ENCODE results near the gene GALNS. TPM values are rescaled to one million over a fixed set of nuclear protein-coding genes. Genes with fewer than 3 reads are reported as not detected.
A peak's percentile ranks its signal among the peaks of the same experiment; 100 is the strongest.

Gene GALNS
- total RNA-seq, 1 donor from 2014 or later = 32.8 TPM

DNA sequence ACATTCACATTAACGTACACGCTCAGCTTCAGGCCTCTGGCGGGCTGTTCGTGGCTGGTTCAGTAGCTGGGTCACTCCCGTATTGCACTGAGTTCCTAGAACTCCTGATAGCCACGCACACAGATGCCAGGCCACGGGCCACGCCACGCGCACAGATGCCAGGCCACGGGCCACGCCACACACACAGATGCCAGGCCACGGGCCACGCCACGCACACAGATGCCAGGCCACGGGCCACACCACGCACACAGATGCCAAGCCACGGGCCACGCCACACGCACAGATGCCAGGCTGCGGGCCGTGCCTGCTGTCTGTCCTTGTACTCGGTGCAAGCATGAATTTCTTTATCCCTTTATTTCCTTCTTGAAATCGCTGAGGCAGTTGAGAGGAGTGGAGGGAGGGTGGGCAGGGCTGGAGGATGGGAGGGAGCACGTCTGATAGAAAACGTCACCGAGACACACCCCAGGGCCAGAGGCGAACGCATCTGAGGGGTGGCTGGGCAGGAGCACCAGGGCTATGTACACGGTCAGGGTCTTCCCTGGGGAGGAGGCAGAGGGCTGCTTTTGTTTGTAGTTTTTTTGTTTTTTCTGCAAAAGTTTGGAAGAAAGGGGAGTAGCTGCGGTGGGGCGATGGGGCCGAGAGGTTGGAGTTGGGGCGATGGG lies 18.3 kb upstream of the GALNS start:
- peaks cover 4% of the 10 kb centered on the region for H3K4me1 ChIP-seq
- no peak overlapping the region for H3K4me3 ChIP-seq
- ATAC-seq (no peak), DNase-seq (no peak)
- TF ChIP-seq, protein P1, sequence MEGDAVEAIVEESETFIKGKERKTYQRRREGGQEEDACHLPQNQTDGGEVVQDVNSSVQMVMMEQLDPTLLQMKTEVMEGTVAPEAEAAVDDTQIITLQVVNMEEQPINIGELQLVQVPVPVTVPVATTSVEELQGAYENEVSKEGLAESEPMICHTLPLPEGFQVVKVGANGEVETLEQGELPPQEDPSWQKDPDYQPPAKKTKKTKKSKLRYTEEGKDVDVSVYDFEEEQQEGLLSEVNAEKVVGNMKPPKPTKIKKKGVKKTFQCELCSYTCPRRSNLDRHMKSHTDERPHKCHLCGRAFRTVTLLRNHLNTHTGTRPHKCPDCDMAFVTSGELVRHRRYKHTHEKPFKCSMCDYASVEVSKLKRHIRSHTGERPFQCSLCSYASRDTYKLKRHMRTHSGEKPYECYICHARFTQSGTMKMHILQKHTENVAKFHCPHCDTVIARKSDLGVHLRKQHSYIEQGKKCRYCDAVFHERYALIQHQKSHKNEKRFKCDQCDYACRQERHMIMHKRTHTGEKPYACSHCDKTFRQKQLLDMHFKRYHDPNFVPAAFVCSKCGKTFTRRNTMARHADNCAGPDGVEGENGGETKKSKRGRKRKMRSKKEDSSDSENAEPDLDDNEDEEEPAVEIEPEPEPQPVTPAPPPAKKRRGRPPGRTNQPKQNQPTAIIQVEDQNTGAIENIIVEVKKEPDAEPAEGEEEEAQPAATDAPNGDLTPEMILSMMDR (IDR thresholded peaks at IDR 0.05) = no peak
- no peaks in the 10 kb centered on the region for H3K9me3 ChIP-seq
- H3K27me3 ChIP-seq = peaks cover 6% of the 10 kb centered on the region
- no peak overlapping the region for H3K27ac ChIP-seq
- intact Hi-C loops (cut with DNase I) = no loop called here
- H3K36me3 ChIP-seq = peaks cover 10% of the 10 kb centered on the region

DNA sequence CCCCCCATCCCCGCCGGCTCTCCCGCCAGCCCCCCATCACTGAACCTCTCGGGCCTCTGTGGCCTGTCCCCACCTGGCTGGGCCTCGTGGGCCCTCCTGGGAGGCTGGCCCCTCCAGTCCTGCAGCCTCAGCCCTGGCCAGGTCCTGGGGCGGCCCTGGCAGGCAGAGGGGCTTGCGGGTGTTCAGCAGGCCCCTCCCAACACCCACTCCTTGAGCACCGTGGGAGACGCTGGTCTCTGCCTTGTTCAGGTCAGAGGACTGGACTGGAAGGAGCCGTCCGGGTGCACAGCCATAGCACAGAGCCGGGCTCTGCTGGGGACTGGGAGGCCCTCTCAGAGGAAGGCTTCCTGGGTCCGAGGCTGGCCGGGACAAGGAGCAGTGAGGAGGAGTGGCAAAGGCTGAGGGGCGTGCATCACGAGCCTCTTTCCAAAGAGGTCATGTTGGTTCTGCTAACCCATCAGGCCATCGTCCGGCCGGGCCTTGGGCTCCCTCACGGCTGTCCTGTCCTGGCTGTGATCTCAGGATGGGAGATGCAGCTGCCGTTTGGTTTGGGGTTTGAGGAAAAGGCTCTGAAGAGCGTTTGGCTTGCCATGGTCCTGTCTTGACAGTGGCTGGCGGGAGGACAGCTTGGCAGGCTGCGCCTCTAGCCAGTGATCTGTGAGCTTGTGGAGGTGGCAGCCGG lies 16.0 kb upstream of the GALNS start:
- Histone ChIP-seq H3K9me3 (no peaks in the 10 kb centered on the region), H3K36me3 (no peaks in the 10 kb centered on the region), H3K27me3 (peaks cover 13% of the 10 kb centered on the region), H3K27ac (no peak overlapping the region), H3K4me1 (peaks cover 4% of the 10 kb centered on the region), H3K4me3 (no peak overlapping the region)
- DNase-seq = no peak
- TF ChIP-seq, protein P1 (IDR thresholded peaks at IDR 0.05) = no peak
- intact Hi-C loops (cut with DNase I) = no loop called here
- no peak for ATAC-seq

DNA sequence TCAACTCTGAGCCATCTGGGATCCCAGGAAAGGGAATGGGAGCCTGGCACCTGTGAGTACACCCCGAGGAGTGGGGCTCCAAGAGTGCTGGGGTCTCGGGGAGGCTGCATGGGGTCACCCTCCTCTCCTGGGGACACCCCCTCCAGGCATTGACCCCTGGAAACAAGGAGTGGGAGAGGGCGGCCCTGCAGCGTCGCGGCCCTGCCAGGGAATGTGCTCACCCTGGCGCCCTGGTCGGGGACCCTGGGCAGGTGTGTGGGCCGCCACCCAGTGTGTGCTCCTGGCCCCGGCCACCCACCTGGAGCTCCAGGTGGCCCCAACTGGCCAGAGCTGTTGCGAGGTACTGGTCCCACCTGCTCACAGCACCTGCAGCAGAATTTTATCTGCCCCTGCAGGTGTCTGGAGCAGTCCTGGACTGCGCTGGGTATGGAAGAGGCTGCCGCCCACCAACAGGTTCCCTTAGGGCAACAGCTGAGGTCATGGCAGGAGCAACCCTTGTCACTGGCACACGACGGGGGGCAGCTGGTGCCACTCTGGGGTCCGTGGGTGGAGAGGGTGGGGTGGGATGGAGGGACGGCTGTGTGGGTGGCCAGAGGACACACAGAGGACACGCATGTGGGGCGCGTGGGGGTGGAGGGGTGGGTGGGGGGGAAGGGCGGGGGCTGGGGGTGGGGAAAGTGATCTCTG lies 15.1 kb upstream of the GALNS start:
- intact Hi-C loops (cut with DNase I) = no loop called here
- Histone ChIP-seq H3K27ac (no peak overlapping the region), H3K9me3 (no peaks in the 10 kb centered on the region), H3K27me3 (peaks cover 13% of the 10 kb centered on the region), H3K4me3 (no peak overlapping the region), H3K36me3 (no peaks in the 10 kb centered on the region), H3K4me1 (peaks cover 4% of the 10 kb centered on the region)
- TF ChIP-seq, protein P1 (IDR thresholded peaks at IDR 0.05) = no peak
- ATAC-seq (peak; percentile 13), DNase-seq (no peak)

DNA sequence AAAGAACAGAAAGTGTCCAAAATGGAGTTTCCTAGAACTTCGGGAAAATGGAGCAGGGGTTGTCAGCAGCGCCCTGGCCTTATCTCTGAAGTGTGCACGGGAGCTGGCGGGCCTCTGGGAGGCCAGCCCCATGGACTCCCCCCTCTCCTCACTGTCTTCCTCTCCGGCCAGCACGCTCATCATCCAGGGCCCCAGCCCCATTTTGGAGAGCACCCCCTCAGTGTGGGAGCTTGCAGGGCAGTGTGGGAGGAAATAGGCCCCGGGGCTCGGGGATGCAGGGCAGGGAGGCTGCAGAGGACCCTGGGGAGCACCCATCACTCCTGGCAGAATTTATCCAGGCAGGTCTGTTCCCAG lies 14.6 kb upstream of the GALNS start:
- Histone ChIP-seq H3K4me1 (peaks cover 4% of the 10 kb centered on the region), H3K27ac (no peak overlapping the region), H3K36me3 (no peaks in the 10 kb centered on the region), H3K9me3 (no peaks in the 10 kb centered on the region), H3K4me3 (no peak overlapping the region), H3K27me3 (peaks cover 13% of the 10 kb centered on the region)
- ATAC-seq (no peak), DNase-seq (no peak)
- TF ChIP-seq, protein P1 (IDR thresholded peaks at IDR 0.05) = no peak
- intact Hi-C loops (cut with DNase I) = no loop called here

DNA sequence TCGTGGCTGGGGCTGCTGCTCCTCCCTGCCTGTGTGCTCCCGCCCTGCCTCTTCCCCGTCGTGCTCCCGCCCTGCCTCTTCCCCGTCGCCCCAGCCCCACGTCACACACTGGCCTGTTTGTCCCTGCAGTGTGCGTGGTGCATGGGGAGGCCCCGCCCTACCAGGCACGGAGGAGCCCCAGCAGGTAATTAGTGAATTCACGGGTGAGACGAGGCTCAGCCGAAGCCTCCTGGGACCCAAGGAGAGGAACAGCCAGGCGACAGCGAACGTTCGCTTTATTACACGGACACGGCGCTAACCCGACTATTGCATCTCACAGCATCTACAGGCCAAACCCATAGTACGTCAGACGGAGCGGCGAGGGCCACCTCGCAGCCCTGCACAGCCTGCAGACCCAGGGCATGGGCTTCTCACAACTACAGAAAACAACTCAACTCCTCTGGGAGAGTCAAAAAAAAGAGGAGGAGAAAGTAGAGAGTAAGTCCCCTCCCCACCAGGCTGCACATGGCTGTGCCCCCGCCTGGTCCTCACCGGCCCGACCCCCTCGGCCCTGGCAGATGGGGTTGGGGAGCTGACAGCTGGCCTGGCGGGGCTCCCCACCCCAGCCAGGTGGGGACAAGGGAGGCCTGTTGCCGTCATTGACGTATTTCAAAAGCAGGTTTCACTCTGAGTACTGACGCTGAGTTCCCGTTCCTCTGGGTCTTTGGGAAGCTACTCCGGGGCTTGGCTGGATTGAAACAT lies 14.0 kb upstream of the GALNS start:
- H3K27me3 ChIP-seq = peaks cover 13% of the 10 kb centered on the region
- no peak overlapping the region for H3K27ac ChIP-seq
- no peak for DNase-seq
- peaks cover 4% of the 10 kb centered on the region for H3K4me1 ChIP-seq
- ATAC-seq = no peak
- H3K36me3 ChIP-seq = no peaks in the 10 kb centered on the region
- H3K9me3 ChIP-seq = no peaks in the 10 kb centered on the region
- H3K4me3 ChIP-seq = no peak overlapping the region
- TF ChIP-seq, protein P1 (IDR thresholded peaks at IDR 0.05) = no peak
- intact Hi-C loops (cut with DNase I) = no loop called here

All from upper lobe of right lung (tissue), 1 donor.